ENCODE data around the gene OLFML2A. TPM values are rescaled to one million over a fixed set of nuclear protein-coding genes. Genes with fewer than 3 reads are reported as not detected.

OLFML2A gene
- total RNA-seq, 4 donors from 2014 or later: 39.0 to 98.9 (median 60.3) TPM

DNA sequence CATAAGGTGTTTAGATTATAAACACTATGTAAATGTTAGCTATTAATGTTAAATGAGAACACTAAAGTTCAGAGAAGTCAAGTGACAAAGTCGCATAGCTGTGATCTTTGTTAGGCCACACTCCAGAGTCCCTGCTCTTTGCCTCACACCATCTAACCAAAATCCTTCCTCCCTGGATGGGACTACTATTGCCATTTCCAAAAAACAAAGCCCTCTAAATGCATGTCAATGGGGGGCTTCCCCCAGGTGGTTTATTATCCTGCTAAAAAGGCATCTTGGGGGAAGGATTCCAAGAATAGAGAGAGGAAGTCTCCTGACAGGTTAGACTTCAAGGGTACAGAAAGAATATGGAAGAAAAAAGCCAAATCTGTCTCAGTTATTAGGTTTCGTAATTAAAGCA is 16.2 kb upstream of the OLFML2A start:
- 96% methylated on average over 2 of the region's 2 CpGs for WGBS
- H3K4me1 ChIP-seq: peaks cover 0 to 10% (median 0%) of the 10 kb centered on the region in 4 donors
- H3K4me3 ChIP-seq: no peak overlapping the region
- H3K9me3 ChIP-seq: no peaks in the 10 kb centered on the region
- H3K36me3 ChIP-seq: no peaks in the 10 kb centered on the region
- no peak for TF ChIP-seq POLR2AphosphoS5 (IDR thresholded peaks at IDR 0.05)
- no peak for TF ChIP-seq POLR2A (IDR thresholded peaks at IDR 0.05; ENCODE audit: low read depth)
- TF ChIP-seq, protein P1, sequence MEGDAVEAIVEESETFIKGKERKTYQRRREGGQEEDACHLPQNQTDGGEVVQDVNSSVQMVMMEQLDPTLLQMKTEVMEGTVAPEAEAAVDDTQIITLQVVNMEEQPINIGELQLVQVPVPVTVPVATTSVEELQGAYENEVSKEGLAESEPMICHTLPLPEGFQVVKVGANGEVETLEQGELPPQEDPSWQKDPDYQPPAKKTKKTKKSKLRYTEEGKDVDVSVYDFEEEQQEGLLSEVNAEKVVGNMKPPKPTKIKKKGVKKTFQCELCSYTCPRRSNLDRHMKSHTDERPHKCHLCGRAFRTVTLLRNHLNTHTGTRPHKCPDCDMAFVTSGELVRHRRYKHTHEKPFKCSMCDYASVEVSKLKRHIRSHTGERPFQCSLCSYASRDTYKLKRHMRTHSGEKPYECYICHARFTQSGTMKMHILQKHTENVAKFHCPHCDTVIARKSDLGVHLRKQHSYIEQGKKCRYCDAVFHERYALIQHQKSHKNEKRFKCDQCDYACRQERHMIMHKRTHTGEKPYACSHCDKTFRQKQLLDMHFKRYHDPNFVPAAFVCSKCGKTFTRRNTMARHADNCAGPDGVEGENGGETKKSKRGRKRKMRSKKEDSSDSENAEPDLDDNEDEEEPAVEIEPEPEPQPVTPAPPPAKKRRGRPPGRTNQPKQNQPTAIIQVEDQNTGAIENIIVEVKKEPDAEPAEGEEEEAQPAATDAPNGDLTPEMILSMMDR (IDR thresholded peaks at IDR 0.05): no peak
- TF ChIP-seq EP300 (IDR thresholded peaks at IDR 0.05): no peak
- intact Hi-C loops (cut with DNase I): no loop called here
- DNase-seq (ENCODE audit: extremely low spot score): no peak
- no peak overlapping the region for H3K27ac ChIP-seq (replicated peaks in 1 of 4)
- peaks cover 0 to 55% (median 9%) of the 10 kb centered on the region in 4 donors for H3K27me3 ChIP-seq

DNA sequence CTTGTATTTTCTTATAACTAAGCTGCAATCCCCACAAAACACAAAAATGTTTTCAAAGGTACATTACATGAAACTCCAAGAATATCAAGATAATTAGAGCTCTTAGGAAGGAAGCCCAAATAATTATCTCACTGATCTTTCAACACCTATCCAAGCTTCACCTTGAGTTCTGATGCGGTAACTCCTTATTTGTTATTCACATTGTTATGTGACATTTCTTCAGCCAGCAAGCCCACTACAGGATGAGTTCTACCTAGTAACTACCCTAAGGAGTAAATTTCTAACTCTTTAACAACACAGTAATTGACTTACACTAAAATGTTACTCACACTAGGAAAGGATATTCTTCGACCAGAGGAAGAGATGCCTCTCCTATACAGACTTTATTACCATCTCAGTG is 15.7 kb upstream of the OLFML2A start:
- Histone ChIP-seq H3K36me3 (no peaks in the 10 kb centered on the region), H3K4me3 (no peak overlapping the region), H3K4me1 (peaks cover 0 to 10% (median 0%) of the 10 kb centered on the region in 4 donors), H3K27me3 (peaks cover 0 to 55% (median 10%) of the 10 kb centered on the region in 4 donors), H3K27ac (replicated peaks in 1 of 4) (no peak overlapping the region), H3K9me3 (no peaks in the 10 kb centered on the region)
- WGBS: 85% methylated on average over 2 of the region's 2 CpGs
- intact Hi-C loops (cut with DNase I): no loop called here
- DNase-seq (ENCODE audit: extremely low spot score): no peak
- TF ChIP-seq POLR2A (IDR thresholded peaks at IDR 0.05; ENCODE audit: low read depth) (no peak), POLR2AphosphoS5 (IDR thresholded peaks at IDR 0.05) (no peak)

DNA sequence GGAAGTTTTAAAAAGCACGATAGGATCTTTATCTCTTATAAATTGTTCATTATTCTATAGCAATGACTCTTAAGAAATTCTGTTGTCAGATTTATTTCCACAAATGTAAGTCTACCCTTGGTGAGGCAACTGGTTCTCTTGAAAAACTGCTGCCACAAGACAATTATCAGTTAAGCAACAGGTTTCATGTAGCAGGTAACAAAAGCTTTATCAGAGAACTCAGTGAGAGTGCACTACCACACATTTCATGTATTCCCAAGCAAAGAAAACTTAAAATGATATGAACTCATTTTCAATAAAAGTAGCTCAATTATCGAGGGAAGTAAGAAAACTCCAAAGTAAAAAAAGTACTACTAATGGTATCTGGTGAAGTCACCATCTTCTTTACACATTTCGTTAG is 15.2 kb upstream of the OLFML2A start:
- Histone ChIP-seq H3K4me3 (no peak overlapping the region), H3K27me3 (peaks cover 0 to 54% (median 10%) of the 10 kb centered on the region in 4 donors), H3K4me1 (peaks cover 0 to 10% (median 0%) of the 10 kb centered on the region in 4 donors), H3K36me3 (no peaks in the 10 kb centered on the region), H3K9me3 (no peaks in the 10 kb centered on the region), H3K27ac (replicated peaks in 1 of 4) (no peak overlapping the region)
- TF ChIP-seq, protein P1 (IDR thresholded peaks at IDR 0.05): no peak
- no peak for TF ChIP-seq POLR2A (IDR thresholded peaks at IDR 0.05; ENCODE audit: low read depth)
- TF ChIP-seq EP300 (IDR thresholded peaks at IDR 0.05): no peak
- no peak for TF ChIP-seq POLR2AphosphoS5 (IDR thresholded peaks at IDR 0.05)
- intact Hi-C loops (cut with DNase I): no loop called here
- DNase-seq (ENCODE audit: extremely low spot score): no peak
- 84% methylated on average over 3 of the region's 3 CpGs for WGBS

DNA sequence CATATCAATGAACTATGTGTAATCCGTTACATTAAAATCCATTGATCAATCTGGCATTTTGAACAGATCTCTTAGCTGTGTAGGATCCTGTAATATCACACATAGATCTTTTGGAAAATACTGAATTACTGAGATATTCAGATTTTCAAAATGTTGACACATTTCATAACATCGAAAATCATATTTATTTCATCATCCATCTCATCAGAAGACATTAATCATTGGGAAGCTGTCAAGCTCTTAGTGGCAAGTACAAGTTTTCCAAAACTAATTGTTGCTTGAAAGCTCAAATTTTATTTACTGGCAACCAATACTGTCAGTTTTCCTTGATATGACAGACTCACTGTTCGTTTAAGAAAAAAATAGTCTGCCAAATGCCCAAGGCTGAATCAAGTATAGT is 14.3 kb upstream of the OLFML2A start:
- peaks cover 0 to 10% (median 0%) of the 10 kb centered on the region in 4 donors for H3K4me1 ChIP-seq
- intact Hi-C loops (cut with DNase I): no loop called here
- 86% methylated on average over 3 of the region's 3 CpGs for WGBS
- no peak overlapping the region for H3K27ac ChIP-seq (replicated peaks in 1 of 4)
- DNase-seq (ENCODE audit: extremely low spot score): no peak
- peaks cover 0 to 56% (median 9%) of the 10 kb centered on the region in 4 donors for H3K27me3 ChIP-seq
- no peaks in the 10 kb centered on the region for H3K36me3 ChIP-seq
- H3K4me3 ChIP-seq: no peak overlapping the region
- H3K9me3 ChIP-seq: no peaks in the 10 kb centered on the region
- TF ChIP-seq EP300 (IDR thresholded peaks at IDR 0.05): no peak
- TF ChIP-seq POLR2AphosphoS5 (IDR thresholded peaks at IDR 0.05): no peak
- TF ChIP-seq, protein P1 (IDR thresholded peaks at IDR 0.05): no peak
- no peak for TF ChIP-seq POLR2A (IDR thresholded peaks at IDR 0.05; ENCODE audit: low read depth)

DNA sequence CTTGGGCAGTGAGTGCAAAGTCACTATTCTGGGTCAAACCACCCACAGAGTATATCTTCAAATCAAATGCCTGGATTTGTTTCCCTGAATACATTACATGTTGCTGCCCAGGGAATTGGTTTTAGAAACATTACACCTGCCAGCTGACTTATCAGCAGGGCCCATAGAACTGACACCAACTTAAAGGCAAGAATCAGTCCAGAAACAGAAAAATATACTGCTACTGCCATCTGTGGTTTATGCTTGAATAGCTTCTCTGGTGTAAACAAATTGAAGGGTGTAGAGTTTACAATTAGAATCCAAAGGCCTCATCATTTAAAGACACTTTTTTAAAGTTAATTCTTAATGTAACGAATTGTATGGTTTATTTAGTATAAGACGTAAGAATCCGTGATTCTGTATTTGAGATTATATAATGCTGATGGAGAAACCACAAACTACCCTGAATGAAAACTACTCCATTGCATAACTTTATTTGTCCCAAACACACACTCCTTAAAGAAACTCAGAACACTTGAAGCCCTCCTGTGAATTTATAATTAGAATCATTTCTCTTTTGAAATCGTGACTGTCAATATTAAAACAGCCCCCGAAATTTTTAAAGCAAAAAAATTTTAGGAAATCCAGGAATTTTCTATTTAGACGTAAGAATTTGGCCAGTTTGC is 12.0 kb upstream of the OLFML2A start:
- no peak overlapping the region for H3K27ac ChIP-seq (replicated peaks in 1 of 4)
- H3K36me3 ChIP-seq: no peaks in the 10 kb centered on the region
- no peak for DNase-seq (ENCODE audit: extremely low spot score)
- WGBS: 77% methylated on average over 6 of the region's 6 CpGs
- intact Hi-C loops (cut with DNase I): no loop called here
- TF ChIP-seq, protein P1 (IDR thresholded peaks at IDR 0.05): peak in 1 of 3 experiments; percentile 24
- TF ChIP-seq POLR2AphosphoS5 (IDR thresholded peaks at IDR 0.05) (no peak), POLR2A (IDR thresholded peaks at IDR 0.05; ENCODE audit: low read depth) (no peak), EP300 (IDR thresholded peaks at IDR 0.05) (no peak)
- H3K4me3 ChIP-seq: no peak overlapping the region
- H3K9me3 ChIP-seq: no peaks in the 10 kb centered on the region
- H3K4me1 ChIP-seq: peaks cover 4 to 13% (median 6%) of the 10 kb centered on the region in 4 donors
- peaks cover 0 to 64% (median 15%) of the 10 kb centered on the region in 4 donors for H3K27me3 ChIP-seq

All from esophagus muscularis mucosa (tissue), 4 donors.